Endothelial cell of umbilical vein (primary cell): ENCODE results near the gene ATP6V0E2.

Source experiments
- CTCF ChIP-seq, 2 donors: IDR thresholded peaks; 1 replicate in 1 of 2; 2 replicates in 1 of 2; pipeline ENCODE4 v1.5.1; 2011; ENCODE audit warnings: low read length in 2 of 2, mild to moderate bottlenecking in 2 of 2, moderate library complexity in 2 of 2, control low read depth in 1 of 2, inconsistent platforms in 1 of 2, low read depth in 1 of 2; ENCODE audit not compliant: insufficient read depth in 1 of 2; ENCODE audit errors: extremely low read depth in 1 of 2
- EZH2 ChIP-seq: IDR thresholded peaks from 2 replicates; pipeline ENCODE4 v1.6.1; 2012; ENCODE audit warnings: borderline replicate concordance, low read depth, mild to moderate bottlenecking, moderate library complexity, low read length, inconsistent platforms; ENCODE audit not compliant: severe bottlenecking
- POLR2A ChIP-seq: IDR thresholded peaks from 2 replicates; pipeline ENCODE4 v1.6.1; 2012; ENCODE audit warnings: low read depth, mild to moderate bottlenecking, control low read depth, low read length

- no peak for TF ChIP-seq CTCF (IDR thresholded peaks at IDR 0.05; ENCODE audit: extremely low read depth in 1 of 2, insufficient read depth in 1 of 2, low read depth in 1 of 2, low read length in 2 of 2)
- no peak for TF ChIP-seq EZH2
- TF ChIP-seq POLR2A = no peak
Measured at GRCh38 chr7:149865437-149865836, 8.3 kb upstream of the ATP6V0E2 start.
